HepG2 (cell line): Measurements from ENCODE around the gene CDH12. TPM values are rescaled to one million over a fixed set of nuclear protein-coding genes. Genes with fewer than 3 reads are reported as not detected.

Experiments used
- ATAC-seq: fragments of 200-7000 bp; cut with Tn5 transposase; 3 replicates; pipeline ENCODE4 v1.9.1; 2020; ENCODE audit warnings: mild to moderate bottlenecking, moderate library complexity
- BruUV-seq: library from RNA; stranded (reverse); fragments of 400-500 nt; replicated peaks from 2 replicates; lab custom pipeline; 2021; lab: Mats Ljungman, UMichigan
- CTCF ChIA-PET: fragments of 300-600 bp; formaldehyde crosslinking; extraction: SDS; loops from one replicate; lab custom pipeline; 2021; ENCODE audit warnings: low total read pairs, inconsistent platforms, low intra/inter-chr PET ratio; lab: Yijun Ruan, JAX
- POLR2A ChIA-PET: fragments of 350-600 bp; sonication (Branson Sonifier 250); formaldehyde crosslinking; loops from one replicate; lab custom pipeline; 2020; ENCODE audit warnings: antibody characterized with exemption, inconsistent platforms; lab: Yijun Ruan, JAX
- DNase-seq: peaks from one replicate; pipeline ENCODE4 v3.0.0-alpha.2; 2015; ENCODE audit warnings: low spot score
- FAIRE-seq: peaks from 3 replicates; lab custom pipeline; 2011; peaks lifted over from hg19 to GRCh38; lab: Jason Lieb, UNC
- H2AFZ ChIP-seq: one replicate; pipeline ENCODE4 v1.6.1; 2011; ENCODE audit warnings: low read length, inconsistent platforms
- H3K27ac ChIP-seq: fragments of 300-600 bp; 3 replicates; pipeline ENCODE4 v1.8.0; 2011; ENCODE audit warnings: mixed run types, mild to moderate bottlenecking, mixed read lengths, low read length, inconsistent platforms; ENCODE audit not compliant: insufficient read depth; ENCODE audit errors: extremely low read length
- H3K27me3 ChIP-seq, 2 experiments: fragments of 200-600 bp in 1 of 2; 2 replicates in 1 of 2; 3 replicates in 1 of 2; pipeline versions ENCODE4 v1.6.0 to v1.8.0; 2011; ENCODE audit warnings: low read length in 2 of 2, mild to moderate bottlenecking in 2 of 2, moderate library complexity in 2 of 2, inconsistent platforms in 1 of 2; ENCODE audit not compliant: insufficient read depth in 2 of 2, control insufficient read depth in 1 of 2
- H3K36me3 ChIP-seq, 2 experiments: fragments of 200-600 bp in 1 of 2; replicated peaks in 1 of 2; 2 replicates in 1 of 2; 3 replicates in 1 of 2; pipeline versions ENCODE4 v1.5.1 to v1.8.0; 2011; ENCODE audit warnings: low read length in 2 of 2, inconsistent platforms in 1 of 2; ENCODE audit not compliant: insufficient read depth in 2 of 2, control insufficient read depth in 1 of 2
- H3K4me1 ChIP-seq: 2 replicates; pipeline ENCODE4 v1.5.1; 2012; ENCODE audit warnings: low read length, inconsistent platforms; ENCODE audit not compliant: insufficient read depth
- H3K4me2 ChIP-seq: 2 replicates; pipeline ENCODE4 v1.6.0; 2011; ENCODE audit warnings: low read depth, low read length, inconsistent platforms
- H3K4me3 ChIP-seq, 3 experiments: fragments of 200-600 bp in 1 of 3; sonication (generic), shearing (Covaris generic) in 1 of 3; replicated peaks in 1 of 3; 2 replicates each; pipeline ENCODE4 v1.5.1; 2011 to 2016; ENCODE audit warnings: low read length in 3 of 3, inconsistent platforms in 2 of 3, low read depth in 2 of 3, mild to moderate bottlenecking in 2 of 3, control low read depth in 1 of 3, mixed read lengths in 1 of 3; ENCODE audit not compliant: insufficient read depth in 1 of 3
- H3K79me2 ChIP-seq: one replicate; pipeline ENCODE4 v1.6.1; 2011; ENCODE audit warnings: low read length, inconsistent platforms; ENCODE audit not compliant: insufficient read depth
- H3K9ac ChIP-seq: 2 replicates; pipeline ENCODE4 v1.6.0; 2011; ENCODE audit warnings: mild to moderate bottlenecking, low read depth, low read length, inconsistent platforms; ENCODE audit not compliant: insufficient read depth
- H3K9me3 ChIP-seq: 2 replicates; pipeline ENCODE4 v1.5.1; 2012; ENCODE audit warnings: mild to moderate bottlenecking, low read length
- H4K20me1 ChIP-seq: 2 replicates; pipeline ENCODE4 v1.6.0; 2011; ENCODE audit warnings: inconsistent platforms, mild to moderate bottlenecking, low read length, moderate library complexity; ENCODE audit not compliant: insufficient read depth
- ARID4A ChIP-seq: sonication (generic); formaldehyde crosslinking; IDR thresholded peaks from 2 replicates; pipeline ENCODE4 v1.5.0; 2020; ENCODE audit warnings: mild to moderate bottlenecking, missing genetic modification reagents, borderline replicate concordance
- CAMTA2 ChIP-seq: sonication (generic); formaldehyde crosslinking; IDR thresholded peaks from 2 replicates; pipeline ENCODE4 v1.4.0; 2020; ENCODE audit warnings: mild to moderate bottlenecking, missing genetic modification reagents, borderline replicate concordance
- ELF1 ChIP-seq: sonication (generic); formaldehyde crosslinking; IDR thresholded peaks from 2 replicates; pipeline ENCODE4 v1.4.0; 2020; ENCODE audit warnings: missing genetic modification reagents
- HBP1 ChIP-seq: IDR thresholded peaks from 2 replicates; pipeline ENCODE4 v1.6.1; 2016; ENCODE audit warnings: low read depth, control low read depth
- MEIS1 ChIP-seq: sonication (generic); formaldehyde crosslinking; IDR thresholded peaks from 2 replicates; pipeline ENCODE4 v1.9.0; 2021; ENCODE audit warnings: mild to moderate bottlenecking, missing genetic modification reagents, moderate library complexity, borderline replicate concordance
- NRL ChIP-seq: sonication (generic); formaldehyde crosslinking; IDR thresholded peaks from 2 replicates; pipeline ENCODE4 v1.5.0; 2020; ENCODE audit warnings: missing genetic modification reagents, mild to moderate bottlenecking, moderate library complexity, borderline replicate concordance
- SKI ChIP-seq: fragments of 450-650 bp; IDR thresholded peaks from one replicate; pipeline ENCODE4 v1.6.1; 2018; ENCODE audit warnings: mild to moderate bottlenecking; ENCODE audit not compliant: partially characterized antibody
- SMARCE1 ChIP-seq: fragments of 450-650 bp; IDR thresholded peaks from 2 replicates; pipeline ENCODE4 v1.6.1; 2017; ENCODE audit warnings: borderline replicate concordance
- SMYD3 ChIP-seq: sonication (generic); formaldehyde crosslinking; IDR thresholded peaks from 2 replicates; pipeline ENCODE4 v1.8.1; 2023; ENCODE audit warnings: mild to moderate bottlenecking, missing genetic modification reagents
- ZGPAT ChIP-seq: IDR thresholded peaks from 2 replicates; pipeline ENCODE4 v1.6.1; 2016; ENCODE audit warnings: mild to moderate bottlenecking
- ZKSCAN5 ChIP-seq: sonication (generic); formaldehyde crosslinking; IDR thresholded peaks from 2 replicates; pipeline ENCODE4 v1.5.1; 2020; ENCODE audit warnings: mild to moderate bottlenecking, missing genetic modification reagents
- ZNF136 ChIP-seq: sonication (generic); formaldehyde crosslinking; IDR thresholded peaks from 2 replicates; pipeline ENCODE4 v1.8.1; 2022; ENCODE audit warnings: low read depth, mild to moderate bottlenecking, moderate library complexity, missing genetic modification reagents
- ZNF24 ChIP-seq: fragments of 450-650 bp; IDR thresholded peaks from 2 replicates; pipeline ENCODE4 v1.6.1; 2017; ENCODE audit warnings: antibody characterized with exemption, mild to moderate bottlenecking
- ZNF337 ChIP-seq: sonication (generic); formaldehyde crosslinking; IDR thresholded peaks from 2 replicates; pipeline ENCODE4 v1.5.1; 2020; ENCODE audit warnings: missing genetic modification reagents, low read depth, mild to moderate bottlenecking, borderline replicate concordance
- ZNF709 ChIP-seq: sonication (generic); formaldehyde crosslinking; IDR thresholded peaks from 2 replicates; pipeline ENCODE4 v1.5.0; 2020; ENCODE audit warnings: mild to moderate bottlenecking, missing genetic modification reagents
- WGBS: methylation state at CpG from one replicate; pipeline ENCODE4 v1.1.6; 2017; ENCODE audit warnings: low lambda C conversion rate; 5-methylcytosine and 5-hydroxymethylcytosine counted together
- in situ Hi-C: cut with HindIII; loops from 2 replicates; pipeline ENCODE4 v1.10.0; 2017; ENCODE audit warnings: low pct_unique_long_range_greater_than_20kb; ENCODE audit not compliant: extremely low pct_ligation_motif_present
- intact Hi-C: fragments of 100-400 bp; cut with micrococcal nuclease; formaldehyde crosslinking; loops from one replicate; pipeline ENCODE4 v1.10.0; 2022; ENCODE audit not compliant: unreplicated experiment
- polyA plus RNA-seq, 8 experiments: library from polyadenylated mRNA; depleted of rRNA in 3 of 8; stranded (reverse) in 7 of 8; unstranded in 1 of 8; fragments of >200 nt; fragmentation: Illumina TruSeq in 4 of 8; extraction: Trizol in 4 of 8; gene quantifications; 2 replicates each; pipeline versions ENCODE4 v1.2.1 to v1.2.3, GENCODE V29; 2011 to 2016; ENCODE audit warnings: low read depth in 4 of 8, missing spikeins in 1 of 8, mixed read lengths in 1 of 8; ENCODE audit not compliant: insufficient read depth in 1 of 8
- total RNA-seq, 5 experiments: library from RNA; depleted of rRNA; stranded (reverse); fragments of >200 nt; fragmentation: Illumina TruSeq; extraction: Trizol; gene quantifications; 2 replicates each; pipeline ENCODE4 v1.2.3, GENCODE V29; 2016; ENCODE audit warnings: low read depth in 1 of 5
- TF ChIP-seq, protein P1 (sequence below), 2 experiments: sonication (generic) in 1 of 2; formaldehyde crosslinking in 1 of 2; IDR thresholded peaks; 2 replicates each; pipeline versions ENCODE4 v1.5.1 to v1.6.1; 2011 to 2020; ENCODE audit warnings: borderline replicate concordance in 1 of 2, low read depth in 1 of 2, low read length in 1 of 2, mild to moderate bottlenecking in 1 of 2, missing genetic modification reagents in 1 of 2, moderate library complexity in 1 of 2

CDH12 gene
- total and polyA plus RNA-seq, 2 of the 13 experiments (the other 11 are each of a cell fraction or from before 2014, with no cell fraction given), result not detected

DNA sequence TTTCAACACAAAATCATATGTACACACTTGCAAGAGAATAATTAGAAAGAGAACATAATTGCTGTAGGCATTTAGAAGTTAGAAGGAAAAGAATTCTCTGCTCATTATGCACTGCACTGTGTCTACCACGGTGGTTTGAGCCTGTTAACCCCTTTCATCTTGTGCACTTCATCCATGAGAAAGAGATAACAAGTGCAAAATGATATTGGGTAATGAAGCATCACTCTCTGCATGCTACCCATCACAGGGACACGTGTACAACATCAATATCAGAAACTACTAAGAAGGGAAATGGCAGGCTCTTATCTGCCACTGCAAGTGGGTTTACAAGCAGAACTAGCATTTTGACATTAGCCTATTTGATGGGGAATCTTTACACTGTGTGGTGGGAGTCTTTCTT, 202.6 kb downstream of the CDH12 start:
- Histone ChIP-seq H3K79me2 (no peaks in the 10 kb centered on the region), H3K4me1 (no peaks in the 10 kb centered on the region), H3K36me3 (no peaks in the 10 kb centered on the region), H3K4me3 (no peak overlapping the region), H2AFZ (no peak overlapping the region), H3K9ac (no peak overlapping the region), H3K27me3 (no peaks in the 10 kb centered on the region), H3K27ac (no peak overlapping the region), H3K4me2 (no peak overlapping the region), H4K20me1 (no peaks in the 10 kb centered on the region), H3K9me3 (peaks cover 8% of the 10 kb centered on the region; the same call in 1 of the 2 replicates)
- in situ Hi-C loops (no loop called here), intact Hi-C loops (no loop called here)
- ATAC-seq (no peak), DNase-seq (no peak), FAIRE-seq (no peak)
- WGBS, result 7% methylated on average over 2 of the region's 2 CpGs
- ChIA-PET POLR2A (no interaction called here), CTCF (no interaction called here)
- BruUV-seq, result no TSS peak
- TF ChIP-seq MEIS1 (CRISPR knock-in tag) (no peak), ARID4A (CRISPR knock-in tag) (no peak), ZNF709 (CRISPR knock-in tag) (no peak), ZKSCAN5 (no peak), SKI (no peak), ZNF136 (no peak), ZGPAT (no peak), ELF1 (CRISPR knock-in tag) (no peak), CAMTA2 (CRISPR knock-in tag) (no peak), HBP1 (CRISPR knock-in tag) (no peak), NRL (CRISPR knock-in tag) (no peak), SMYD3 (CRISPR knock-in tag) (no peak), ZNF24 (no peak), SMARCE1 (no peak), ZNF337 (CRISPR knock-in tag) (no peak)
- TF ChIP-seq, protein P1, sequence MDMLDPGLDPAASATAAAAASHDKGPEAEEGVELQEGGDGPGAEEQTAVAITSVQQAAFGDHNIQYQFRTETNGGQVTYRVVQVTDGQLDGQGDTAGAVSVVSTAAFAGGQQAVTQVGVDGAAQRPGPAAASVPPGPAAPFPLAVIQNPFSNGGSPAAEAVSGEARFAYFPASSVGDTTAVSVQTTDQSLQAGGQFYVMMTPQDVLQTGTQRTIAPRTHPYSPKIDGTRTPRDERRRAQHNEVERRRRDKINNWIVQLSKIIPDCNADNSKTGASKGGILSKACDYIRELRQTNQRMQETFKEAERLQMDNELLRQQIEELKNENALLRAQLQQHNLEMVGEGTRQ (IDR thresholded peaks at IDR 0.05; ENCODE audit: low read depth, low read length), result no peak
- TF ChIP-seq, protein P1 (CRISPR knock-in tag; IDR thresholded peaks at IDR 0.05; ENCODE audit: borderline replicate concordance), result no peak
